HCT116 (cell line): ENCODE data around the gene DNAAF1. TPM values are rescaled to one million over a fixed set of nuclear protein-coding genes. Genes with fewer than 3 reads are reported as not detected.

Experiments used
- ATAC-seq: fragments of 200-7000 bp; cut with Tn5 transposase; 2 replicates; pipeline ENCODE4 v1.9.1; 2020; ENCODE audit warnings: mild to moderate bottlenecking, moderate library complexity
- BruUV-seq: library from RNA; stranded (reverse); fragments of 400-500 nt; replicated peaks from 2 replicates; lab custom pipeline; 2021; lab: Mats Ljungman, UMichigan
- CTCF ChIA-PET: fragments of 300-600 bp; sonication (Branson Sonifier 250); formaldehyde crosslinking; loops from one replicate; lab custom pipeline; 2021; ENCODE audit warnings: antibody characterized with exemption; lab: Charles Lee
- POLR2A ChIA-PET: fragments of 300-600, 350-600 bp; sonication (Branson Sonifier 250); formaldehyde crosslinking; loops from one replicate; lab custom pipeline; 2021; ENCODE audit warnings: antibody characterized with exemption; lab: Charles Lee
- RAD21 ChIA-PET, 2 experiments: fragments of 300-600 bp; sonication (Branson Sonifier 250); formaldehyde crosslinking; loops; one replicate each; lab custom pipeline; 2023; ENCODE audit warnings: low total read pairs in 2 of 2; ENCODE audit not compliant: uncharacterized antibody in 2 of 2, unreplicated experiment in 2 of 2, low non-redundant PET in 1 of 2; lab: Charles Lee
- DNase-seq: peaks from one replicate; pipeline ENCODE4 v3.0.0-alpha.2; 2010; ENCODE audit warnings: low read depth, low spot score
- H2AFZ ChIP-seq: fragments of 200-600 bp; shearing (Covaris generic), sonication (generic); 2 replicates; pipeline ENCODE4 v1.6.1; 2017; ENCODE audit warnings: low read depth, mixed run types, mixed read lengths, antibody characterized with exemption, low read length; ENCODE audit not compliant: poor library complexity, severe bottlenecking
- H3K27ac ChIP-seq: 2 replicates; pipeline ENCODE4 v1.5.1; 2012; ENCODE audit warnings: low read depth, low read length
- H3K27me3 ChIP-seq: fragments of 200-600 bp; sonication (generic); 2 replicates; pipeline ENCODE4 v1.6.1; 2016; ENCODE audit warnings: mixed run types, low read length, mixed read lengths; ENCODE audit not compliant: insufficient read depth
- H3K36me3 ChIP-seq, 2 experiments: fragments of 200-500 bp in 1 of 2; fragments of 200-600 bp in 1 of 2; sonication (Bioruptor generic) in 1 of 2; sonication (generic) in 1 of 2; 2 replicates each; pipeline versions ENCODE4 v1.5.1 to v1.6.1; 2014 to 2016; ENCODE audit warnings: low read length in 2 of 2, inconsistent platforms in 1 of 2, mixed read lengths in 1 of 2, mixed run types in 1 of 2; ENCODE audit not compliant: insufficient read depth in 2 of 2, control insufficient read depth in 1 of 2
- H3K4me1 ChIP-seq, 2 experiments: fragments of 200-600 bp in 1 of 2; sonication (generic) in 1 of 2; 2 replicates each; pipeline versions ENCODE4 v1.5.1 to v1.6.1; 2012 to 2017; ENCODE audit warnings: low read length in 2 of 2, inconsistent platforms in 1 of 2, mild to moderate bottlenecking in 1 of 2, mixed read lengths in 1 of 2, mixed run types in 1 of 2, moderate library complexity in 1 of 2; ENCODE audit not compliant: insufficient read depth in 2 of 2, control insufficient read depth in 1 of 2
- H3K4me2 ChIP-seq: fragments of 200-600 bp; sonication (generic); 2 replicates; pipeline ENCODE4 v1.6.1; 2017; ENCODE audit warnings: mixed run types, low read length, mixed read lengths
- H3K4me3 ChIP-seq, 2 experiments: fragments of 200-600 bp in 1 of 2; sonication (generic) in 1 of 2; replicated peaks in 1 of 2; 2 replicates each; pipeline ENCODE4 v1.5.1; 2011 to 2016; ENCODE audit warnings: low read length in 2 of 2, control low read depth in 1 of 2, low read depth in 1 of 2, mild to moderate bottlenecking in 1 of 2, mixed read lengths in 1 of 2, mixed run types in 1 of 2
- H3K79me2 ChIP-seq: fragments of 200-600 bp; sonication (generic); 2 replicates; pipeline ENCODE4 v1.6.1; 2017; ENCODE audit warnings: mild to moderate bottlenecking, mixed run types, low read length, moderate library complexity, mixed read lengths; ENCODE audit not compliant: insufficient read depth
- H3K9ac ChIP-seq: fragments of 200-600 bp; sonication (generic); 2 replicates; pipeline ENCODE4 v1.6.1; 2016; ENCODE audit warnings: low read length, mixed read lengths
- H3K9me2 ChIP-seq: fragments of 200-600 bp; sonication (generic), shearing (Covaris generic); 2 replicates; pipeline ENCODE4 v1.6.1; 2017; ENCODE audit warnings: mixed run types, mild to moderate bottlenecking, moderate library complexity; ENCODE audit not compliant: insufficient read depth
- H3K9me3 ChIP-seq, 2 experiments: fragments of 200-500 bp in 1 of 2; fragments of 200-600 bp in 1 of 2; sonication (Bioruptor generic) in 1 of 2; sonication (generic) in 1 of 2; 2 replicates each; pipeline ENCODE4 v1.6.1; 2014 to 2017; ENCODE audit warnings: low read length in 2 of 2, mixed read lengths in 2 of 2, inconsistent platforms in 1 of 2, low read depth in 1 of 2, mild to moderate bottlenecking in 1 of 2, mixed run types in 1 of 2, moderate library complexity in 1 of 2; ENCODE audit not compliant: control insufficient read depth in 1 of 2, insufficient read depth in 1 of 2
- H4K20me1 ChIP-seq: fragments of 200-600 bp; sonication (generic), shearing (Covaris generic); 2 replicates; pipeline ENCODE4 v1.6.1; 2017; ENCODE audit warnings: mixed run types, mild to moderate bottlenecking, moderate library complexity; ENCODE audit not compliant: insufficient read depth
- ATF3 ChIP-seq: IDR thresholded peaks from 2 replicates; pipeline ENCODE4 v1.6.1; 2012
- CBX3 ChIP-seq: IDR thresholded peaks from 2 replicates; pipeline ENCODE4 v1.6.1; 2012; ENCODE audit warnings: low read depth
- CEBPB ChIP-seq: IDR thresholded peaks from 2 replicates; pipeline ENCODE4 v1.6.1; 2012; ENCODE audit warnings: low read depth
- EGR1 ChIP-seq: IDR thresholded peaks from 2 replicates; pipeline ENCODE4 v1.6.1; 2012; ENCODE audit warnings: low read depth
- EZH2phosphoT487 ChIP-seq: fragments of 200-600 bp; IDR thresholded peaks from 2 replicates; pipeline ENCODE4 v1.6.1; 2018; ENCODE audit warnings: antibody characterized with exemption, borderline replicate concordance
- POLR2A ChIP-seq: IDR thresholded peaks from 2 replicates; pipeline ENCODE4 v1.7.0; 2011; ENCODE audit warnings: borderline replicate concordance; ENCODE audit not compliant: insufficient read depth, insufficient read length; ENCODE audit errors: extremely low read depth
- SIN3A ChIP-seq: IDR thresholded peaks from 2 replicates; pipeline ENCODE4 v1.6.1; 2012; ENCODE audit warnings: low read depth
- SP1 ChIP-seq: IDR thresholded peaks from 2 replicates; pipeline ENCODE4 v1.6.1; 2012; ENCODE audit warnings: low read depth
- ZNF274 ChIP-seq: fragments of 200-500 bp; sonication (Bioruptor generic); IDR thresholded peaks from 2 replicates; pipeline ENCODE4 v1.6.1; 2014; ENCODE audit warnings: mild to moderate bottlenecking, low read depth, low read length, inconsistent platforms
- intact Hi-C: fragments of 100-400 bp; cut with micrococcal nuclease; formaldehyde crosslinking; loops from 2 replicates; pipeline ENCODE4 v1.10.0; 2022
- total RNA-seq: library from RNA; stranded (reverse); gene quantifications from one replicate; pipeline ENCODE4 v1.2.1, GENCODE V29; 2021; ENCODE audit not compliant: unreplicated experiment
- TF ChIP-seq, protein P1 (sequence below): IDR thresholded peaks from 2 replicates; pipeline ENCODE4 v1.6.1; 2012; ENCODE audit warnings: low read depth

Gene DNAAF1
- total RNA-seq, 1 experiment from 2014 or later = 0.30 TPM

DNA sequence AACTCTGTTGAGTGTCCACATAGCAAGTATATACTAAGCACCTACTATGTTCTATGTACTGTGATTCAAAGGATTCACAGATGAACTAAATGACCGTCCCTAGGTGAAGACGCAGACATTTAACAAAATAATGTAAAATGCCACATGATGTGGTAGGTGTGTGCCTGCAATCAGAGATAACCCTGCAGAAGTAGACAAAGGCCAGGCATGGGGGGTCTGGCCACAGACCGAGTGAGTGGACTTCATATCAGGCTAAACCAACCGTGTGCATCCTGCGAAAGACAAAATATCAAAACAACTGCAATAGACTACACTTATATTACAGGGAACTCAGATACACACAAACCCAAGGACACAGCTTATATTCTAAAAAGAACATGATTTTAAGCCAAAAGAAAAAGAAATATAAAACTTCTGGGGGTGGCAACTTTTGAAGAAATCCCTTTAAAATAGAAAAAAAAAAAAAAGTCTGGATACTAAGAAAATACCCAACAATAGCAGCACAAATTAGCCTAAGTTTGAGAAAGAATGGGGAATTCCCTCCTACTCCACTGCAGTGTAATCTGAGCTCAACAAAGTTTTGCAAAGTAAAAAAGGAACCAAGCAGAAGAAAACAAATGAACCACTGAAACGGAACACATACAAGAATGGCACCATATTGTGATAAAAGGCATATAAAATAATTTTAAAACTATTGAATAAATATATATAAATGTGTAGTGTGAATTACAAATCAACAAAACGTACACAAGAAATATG lies 12.4 kb upstream of the DNAAF1 start:
- Histone ChIP-seq H4K20me1 (no peaks in the 10 kb centered on the region), H3K4me2 (no peak overlapping the region), H3K9me3 (no peaks in the 10 kb centered on the region), H3K9me2 (no peaks in the 10 kb centered on the region), H3K27me3 (no peaks in the 10 kb centered on the region), H3K27ac (no peak overlapping the region), H3K36me3 (peaks cover 10 to 11% of the 10 kb centered on the region in 2 experiments; a peak in 2 of 4 replicates), H3K79me2 (peaks cover 19% of the 10 kb centered on the region), H3K4me3 (no peak overlapping the region), H2AFZ (no peak overlapping the region), H3K9ac (no peak overlapping the region), H3K4me1 (peaks cover 0 to 5% of the 10 kb centered on the region in 2 experiments; a peak in 1 of 4 replicates)
- BruUV-seq = no TSS peak
- POLR2A ChIA-PET = interaction anchor here (2.5 kb wide), 1 partner anchor 16 kb away, joined by 7 read pairs; the partner anchor contains the start of gene MBTPS1
- no peak for DNase-seq
- ATAC-seq = no peak
- RAD21 ChIA-PET = interaction anchor here in 1 of 2 experiments (0.8 kb wide), 1 partner anchor 175 kb away, joined by 3 read pairs; no protein-coding TSS in a partner anchor
- TF ChIP-seq SIN3A (no peak), CBX3 (no peak), CEBPB (no peak)
- CTCF ChIA-PET = interaction anchor here (1.0 to 1.4 kb wide), 2 partner anchors 54 to 175 kb away, joined by 5 to 6 read pairs; partner anchors contain the start of gene TAF1C
- intact Hi-C loops = no loop called here

GRCh38 chr16:84136331-84137125 lies 8.6 kb upstream of the DNAAF1 start:
- no peaks in the 10 kb centered on the region for H3K9me2 ChIP-seq
- H3K27ac ChIP-seq = no peak overlapping the region
- DNase-seq (no peak), ATAC-seq (no peak)
- H3K36me3 ChIP-seq = no peaks in the 10 kb centered on the region
- no peak for TF ChIP-seq EZH2phosphoT487
- no peak for TF ChIP-seq ATF3
- TF ChIP-seq, protein P1, sequence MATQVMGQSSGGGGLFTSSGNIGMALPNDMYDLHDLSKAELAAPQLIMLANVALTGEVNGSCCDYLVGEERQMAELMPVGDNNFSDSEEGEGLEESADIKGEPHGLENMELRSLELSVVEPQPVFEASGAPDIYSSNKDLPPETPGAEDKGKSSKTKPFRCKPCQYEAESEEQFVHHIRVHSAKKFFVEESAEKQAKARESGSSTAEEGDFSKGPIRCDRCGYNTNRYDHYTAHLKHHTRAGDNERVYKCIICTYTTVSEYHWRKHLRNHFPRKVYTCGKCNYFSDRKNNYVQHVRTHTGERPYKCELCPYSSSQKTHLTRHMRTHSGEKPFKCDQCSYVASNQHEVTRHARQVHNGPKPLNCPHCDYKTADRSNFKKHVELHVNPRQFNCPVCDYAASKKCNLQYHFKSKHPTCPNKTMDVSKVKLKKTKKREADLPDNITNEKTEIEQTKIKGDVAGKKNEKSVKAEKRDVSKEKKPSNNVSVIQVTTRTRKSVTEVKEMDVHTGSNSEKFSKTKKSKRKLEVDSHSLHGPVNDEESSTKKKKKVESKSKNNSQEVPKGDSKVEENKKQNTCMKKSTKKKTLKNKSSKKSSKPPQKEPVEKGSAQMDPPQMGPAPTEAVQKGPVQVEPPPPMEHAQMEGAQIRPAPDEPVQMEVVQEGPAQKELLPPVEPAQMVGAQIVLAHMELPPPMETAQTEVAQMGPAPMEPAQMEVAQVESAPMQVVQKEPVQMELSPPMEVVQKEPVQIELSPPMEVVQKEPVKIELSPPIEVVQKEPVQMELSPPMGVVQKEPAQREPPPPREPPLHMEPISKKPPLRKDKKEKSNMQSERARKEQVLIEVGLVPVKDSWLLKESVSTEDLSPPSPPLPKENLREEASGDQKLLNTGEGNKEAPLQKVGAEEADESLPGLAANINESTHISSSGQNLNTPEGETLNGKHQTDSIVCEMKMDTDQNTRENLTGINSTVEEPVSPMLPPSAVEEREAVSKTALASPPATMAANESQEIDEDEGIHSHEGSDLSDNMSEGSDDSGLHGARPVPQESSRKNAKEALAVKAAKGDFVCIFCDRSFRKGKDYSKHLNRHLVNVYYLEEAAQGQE = no peak
- no peak for TF ChIP-seq ZNF274
- no peak for TF ChIP-seq EGR1
- TF ChIP-seq POLR2A = no peak
- no peak for TF ChIP-seq SP1
- no peak overlapping the region for H2AFZ ChIP-seq
- peaks cover 45% of the 10 kb centered on the region for H3K79me2 ChIP-seq
- no peaks in the 10 kb centered on the region for H3K9me3 ChIP-seq
- no peak overlapping the region for H3K4me3 ChIP-seq
- H3K27me3 ChIP-seq = no peaks in the 10 kb centered on the region
- ChIA-PET RAD21 (no interaction called here), POLR2A (no interaction called here), CTCF (no interaction called here)
- H3K9ac ChIP-seq = no peak overlapping the region
- intact Hi-C loops = no loop called here
- no peak overlapping the region for H3K4me2 ChIP-seq
- H3K4me1 ChIP-seq = peaks cover 20 to 31% of the 10 kb centered on the region in 2 experiments
- no peaks in the 10 kb centered on the region; the same call in 1 of the 2 replicates for H4K20me1 ChIP-seq
- BruUV-seq = no TSS peak
